GM23338 (cell line): ENCODE measurements around the gene ST3GAL2. TPM values are rescaled to one million over a fixed set of nuclear protein-coding genes. Genes with fewer than 3 reads are reported as not detected.

Source experiments
- CTCF ChIP-seq, 2 experiments: fragments of 200-600 bp in 1 of 2; sonication (generic) in 1 of 2; conservative IDR thresholded peaks; 2 replicates each; pipeline versions ENCODE4 v1.5.1 to v1.6.1; 2016 to 2017; ENCODE audit warnings: antibody characterized with exemption in 2 of 2, low read depth in 2 of 2, mild to moderate bottlenecking in 2 of 2, moderate library complexity in 1 of 2
- ETS1 ChIP-seq: IDR thresholded peaks from 2 replicates; pipeline ENCODE4 v1.6.1; 2016; ENCODE audit warnings: antibody characterized with exemption
- EZH2 ChIP-seq: fragments of 200-600 bp; sonication (generic); IDR thresholded peaks from one replicate; pipeline ENCODE4 v1.8.0; 2017; ENCODE audit warnings: antibody characterized with exemption, mild to moderate bottlenecking, low read depth; ENCODE audit not compliant: unreplicated experiment
- JUNB ChIP-seq: IDR thresholded peaks from one replicate; pipeline ENCODE4 v1.6.1; 2016; ENCODE audit warnings: antibody characterized with exemption; ENCODE audit not compliant: unreplicated experiment
- NANOG ChIP-seq: IDR thresholded peaks from 2 replicates; pipeline ENCODE4 v1.6.1; 2016; ENCODE audit warnings: antibody characterized with exemption, borderline replicate concordance
- POLR2AphosphoS5 ChIP-seq: IDR thresholded peaks from 2 replicates; pipeline ENCODE4 v1.6.1; 2016; ENCODE audit warnings: antibody characterized with exemption, low read depth
- STAT1 ChIP-seq: IDR thresholded peaks from one replicate; pipeline ENCODE4 v1.6.1; 2016; ENCODE audit warnings: antibody characterized with exemption; ENCODE audit not compliant: unreplicated experiment
- ZNF114 ChIP-seq: fragments of 250-450 bp; sonication (Bioruptor Pico); IDR thresholded peaks from 2 replicates; pipeline ENCODE4 v1.5.0; 2020; ENCODE audit warnings: mild to moderate bottlenecking, moderate library complexity
- ZNF462 ChIP-seq: fragments of 250-450 bp; sonication (Bioruptor Pico); IDR thresholded peaks from 2 replicates; pipeline ENCODE4 v1.5.0; 2020; ENCODE audit warnings: mild to moderate bottlenecking, moderate library complexity
- polyA plus RNA-seq: library from polyadenylated mRNA; unstranded; fragments of >200 nt; fragmentation: Nextera tagmentation; extraction: Ambion mirVana; gene quantifications from 2 replicates; pipeline ENCODE4 v1.2.1, GENCODE V29; 2016
- total RNA-seq: library from RNA; depleted of rRNA; stranded (reverse); fragments of >200 nt; shearing (Covaris generic); gene quantifications from 2 replicates; pipeline ENCODE4 v1.2.3, GENCODE V29; 2014

The ST3GAL2 gene
- total and polyA plus RNA-seq, 2 experiments from 2014 or later, result 12.3 to 39.8 TPM

- TF ChIP-seq ZNF462 (CRISPR knock-in tag) (no peak), NANOG (no peak), STAT1 (no peak), JUNB (no peak), CTCF (conservative IDR thresholded peaks at IDR 0.05; ENCODE audit: low read depth in 2 of 2) (no peak), EZH2 (no peak), ETS1 (no peak), ZNF114 (CRISPR knock-in tag) (no peak), POLR2AphosphoS5 (no peak)
Observed at GRCh38 chr16:70460737-70461261, 21.9 kb upstream of the ST3GAL2 start (continued).
